OCI-M2 (cell line): Measurements from ENCODE around the gene CEP78.

Experiments
- DNase-seq: peaks from one replicate; lab custom pipeline; 2025; ENCODE audit not compliant: unreplicated experiment; lab: John Stamatoyannopoulos, UW

Gene CEP78

DNA sequence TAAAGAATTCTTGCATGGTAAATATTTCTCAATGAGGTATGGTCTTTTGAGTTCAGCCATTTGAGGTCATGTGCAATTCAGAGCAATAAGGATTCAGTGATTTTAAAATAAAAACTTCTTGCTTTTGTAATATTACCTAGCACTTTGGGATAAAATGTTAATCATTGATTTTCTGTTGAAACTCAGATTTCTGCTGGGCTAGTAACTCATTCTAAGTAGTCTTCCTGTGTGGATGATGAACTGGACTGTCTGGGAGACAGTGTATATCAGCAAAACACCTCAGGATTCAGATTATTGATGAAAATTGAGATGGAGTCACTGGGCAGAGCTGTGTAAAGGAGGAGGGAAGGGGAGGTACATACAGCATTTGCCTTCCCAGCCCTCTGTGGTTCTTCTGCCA is 50.2 kb downstream of the CEP78 start:
- no peak for DNase-seq

DNA sequence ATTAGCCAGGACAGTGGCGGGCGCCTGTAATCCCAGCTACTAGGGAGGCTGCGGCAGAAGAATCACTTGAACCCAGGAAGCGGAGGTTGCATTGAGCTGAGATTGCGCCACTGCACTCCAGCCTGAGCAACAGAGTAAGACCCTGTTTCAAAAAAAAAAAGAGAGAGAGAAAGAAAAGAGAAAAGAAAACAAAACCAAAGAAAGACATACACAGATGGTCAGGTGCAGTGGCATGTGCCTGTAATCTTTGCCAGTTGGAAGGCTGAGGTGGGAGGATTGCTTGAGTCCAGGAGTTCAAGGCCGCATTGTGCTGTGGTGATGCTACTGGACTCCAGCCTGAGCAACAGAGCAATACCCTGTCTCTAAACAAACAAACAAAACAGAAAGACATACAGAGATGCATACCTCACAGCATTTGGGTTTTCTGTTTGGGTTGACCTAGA is 51.1 kb downstream of the CEP78 start:
- no peak for DNase-seq

DNA sequence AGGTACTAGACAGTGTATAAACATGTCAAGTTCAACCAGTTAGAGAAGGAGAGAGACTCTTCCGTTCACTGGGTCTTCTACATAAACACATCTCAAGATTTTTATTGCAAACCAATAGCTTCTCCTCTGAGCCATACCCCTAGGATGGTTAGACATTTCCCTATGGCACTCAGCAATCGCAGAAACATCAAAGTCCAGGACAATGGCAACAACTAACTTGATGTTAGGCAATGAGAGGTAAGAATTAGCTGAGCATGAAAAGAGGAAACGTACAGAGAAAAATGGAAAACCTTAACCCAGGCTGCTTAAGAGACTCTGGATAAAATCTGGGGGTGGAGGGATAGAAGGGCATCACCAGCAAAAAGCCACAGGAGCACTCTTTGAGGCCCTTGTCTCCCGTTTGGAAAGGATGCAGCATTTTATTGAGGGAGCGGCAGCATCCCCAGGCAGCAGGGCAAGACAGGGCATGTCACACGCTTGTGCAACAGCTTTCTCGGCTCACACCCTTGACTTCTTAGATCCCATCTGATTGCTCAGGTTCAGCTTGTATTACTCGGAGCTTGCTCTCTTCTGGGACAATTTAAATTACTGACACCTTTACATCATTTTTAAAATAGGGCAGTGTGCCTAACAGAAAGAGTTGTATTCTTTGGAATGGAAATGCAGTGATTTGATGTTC is 52.5 kb downstream of the CEP78 start:
- DNase-seq, result no peak

DNA sequence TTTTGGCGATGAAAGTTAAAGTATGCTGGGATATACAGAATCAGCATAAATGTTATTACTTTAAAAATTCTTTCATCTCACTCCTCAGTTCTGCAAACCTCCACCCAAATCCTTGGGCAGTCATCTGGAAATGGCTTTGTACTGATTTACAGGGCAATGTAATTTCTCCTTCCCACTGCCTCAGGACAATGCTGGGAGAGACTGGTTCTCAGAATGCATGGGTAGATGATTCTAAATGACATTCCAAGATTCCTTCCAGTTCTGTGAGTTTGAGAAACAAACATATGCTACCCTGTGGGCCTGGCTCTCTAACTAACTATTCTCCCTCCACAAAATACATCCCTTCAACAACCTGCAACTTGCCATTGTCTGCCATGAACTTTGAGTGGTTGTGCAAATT is 53.6 kb downstream of the CEP78 start:
- no peak for DNase-seq

DNA sequence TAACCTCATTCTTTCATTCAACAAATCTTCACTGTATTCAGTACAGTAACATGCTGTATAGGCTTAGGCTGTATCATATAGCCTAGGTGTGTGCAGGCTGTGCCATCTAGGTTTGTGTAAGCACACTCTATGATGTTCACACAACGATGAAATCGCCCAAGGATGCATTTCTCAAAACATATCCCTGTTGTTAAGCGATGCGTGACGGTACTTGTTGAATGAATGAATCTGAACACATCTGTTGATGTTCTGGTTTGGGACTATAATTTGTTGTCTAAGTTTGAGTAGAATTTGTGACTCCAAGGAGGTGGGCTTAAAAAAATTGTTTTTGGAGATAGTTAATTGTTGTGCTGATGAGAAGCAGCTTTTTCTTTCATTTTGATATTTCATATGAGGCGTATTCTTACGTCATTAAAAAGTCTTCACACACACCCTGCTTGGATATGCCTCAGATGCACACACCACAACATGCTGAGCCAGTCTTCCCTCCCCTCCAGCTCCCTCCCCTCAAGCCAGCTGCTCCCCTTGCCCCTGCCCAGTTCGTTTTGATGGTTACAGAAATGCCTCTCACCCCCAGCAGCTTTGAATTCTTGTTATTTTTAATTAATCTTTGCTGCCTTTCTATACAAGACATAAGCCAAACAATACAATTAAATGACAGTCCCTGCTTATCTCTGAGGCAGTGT is 55.5 kb downstream of the CEP78 start:
- no peak for DNase-seq

DNA sequence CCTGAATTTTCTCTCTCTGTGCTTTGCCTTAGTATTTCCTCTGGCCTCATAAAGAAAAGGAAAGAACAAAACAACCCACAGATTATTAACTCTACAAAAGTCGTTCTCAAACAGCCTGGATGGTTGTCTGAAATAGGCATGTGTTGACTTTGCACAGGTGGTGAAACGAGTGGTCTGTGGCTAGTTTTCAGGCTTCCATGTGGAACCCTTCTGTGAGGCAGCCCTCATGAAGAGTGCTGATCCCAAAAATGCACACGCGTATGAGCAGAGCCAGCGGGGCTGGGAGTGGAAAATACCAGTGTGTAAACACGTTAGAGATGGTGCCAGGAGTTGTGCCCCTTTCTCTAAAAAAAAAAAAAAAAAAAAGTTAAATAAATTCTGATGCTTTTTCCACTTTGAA is 56.2 kb downstream of the CEP78 start:
- no peak for DNase-seq

DNA sequence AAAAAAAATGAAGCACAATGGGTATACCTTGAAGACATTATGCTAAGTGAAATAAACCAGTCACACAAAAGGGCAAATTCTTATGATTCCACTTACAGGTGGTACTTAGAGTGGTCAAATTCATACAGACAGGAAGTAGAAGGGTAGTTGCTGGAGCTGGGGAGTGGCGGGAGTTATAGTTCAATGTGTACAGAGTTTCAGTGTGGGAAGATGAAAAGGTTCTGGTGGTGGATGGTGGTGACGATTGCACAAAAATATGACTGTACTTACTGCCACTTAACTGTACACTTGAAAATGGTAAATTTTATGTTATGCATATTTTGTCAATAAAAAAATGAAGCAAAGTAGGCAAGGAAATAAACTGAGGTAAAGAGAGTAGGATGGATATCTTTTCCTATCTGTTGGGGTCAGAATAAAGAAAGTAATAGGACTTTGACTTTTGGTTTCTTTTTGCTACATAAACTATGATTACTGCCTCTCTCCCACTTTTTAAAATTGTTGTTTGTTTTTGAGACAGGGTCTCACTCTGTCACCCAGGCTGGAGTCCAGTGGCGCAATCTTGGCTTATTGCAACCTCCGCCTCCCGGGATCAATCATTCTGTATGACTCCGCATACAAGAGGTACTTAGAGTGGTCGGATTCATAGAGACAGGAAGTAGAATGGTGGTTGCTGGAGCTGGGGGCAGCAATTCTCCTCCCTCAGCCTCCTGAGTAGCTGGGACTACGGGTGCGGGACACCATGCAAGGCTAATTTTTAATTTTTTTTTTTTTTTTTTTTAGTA is 57.0 kb downstream of the CEP78 start:
- DNase-seq, result no peak

DNA sequence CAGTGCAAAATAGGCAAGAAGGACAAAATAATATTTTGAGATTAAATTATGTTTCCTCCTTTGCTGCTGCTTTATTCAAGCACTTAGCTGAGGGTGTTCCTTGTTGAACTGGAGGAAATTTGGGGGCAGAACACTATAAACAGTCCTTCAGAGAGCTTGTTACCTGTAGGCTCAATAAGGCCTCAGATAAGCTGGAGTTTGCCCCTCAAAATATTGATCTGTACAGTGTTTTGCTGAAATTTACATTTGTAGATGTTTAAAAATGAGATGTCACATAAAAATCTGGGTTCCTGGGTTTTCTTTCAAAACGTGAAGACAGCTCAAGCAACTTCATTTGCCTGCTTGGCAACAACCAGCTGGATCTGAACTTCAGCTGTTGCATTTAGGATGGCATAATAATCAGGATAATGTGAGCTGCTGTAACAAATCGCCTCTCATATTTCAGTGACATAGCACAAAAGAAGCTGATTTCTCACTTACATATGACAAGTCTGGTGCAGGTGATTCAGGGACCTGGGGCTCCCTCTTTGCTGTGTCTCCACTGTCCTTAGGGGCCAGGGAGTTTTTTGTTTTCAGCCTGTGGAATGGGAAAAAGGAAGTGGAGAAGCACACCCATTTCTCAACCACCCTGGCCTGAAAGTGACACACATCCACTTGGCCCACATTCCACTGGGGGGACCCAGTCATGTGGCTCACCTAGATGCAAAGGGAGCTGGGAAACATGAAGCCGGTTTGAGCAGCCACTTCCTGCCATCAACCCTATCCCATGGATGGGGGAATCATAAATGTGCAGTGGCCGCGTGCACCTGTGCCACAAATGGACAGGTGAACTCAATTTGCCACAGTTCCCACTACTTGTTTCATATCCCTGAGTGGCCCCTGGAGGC is 58.7 kb downstream of the CEP78 start:
- DNase-seq, result no peak

DNA sequence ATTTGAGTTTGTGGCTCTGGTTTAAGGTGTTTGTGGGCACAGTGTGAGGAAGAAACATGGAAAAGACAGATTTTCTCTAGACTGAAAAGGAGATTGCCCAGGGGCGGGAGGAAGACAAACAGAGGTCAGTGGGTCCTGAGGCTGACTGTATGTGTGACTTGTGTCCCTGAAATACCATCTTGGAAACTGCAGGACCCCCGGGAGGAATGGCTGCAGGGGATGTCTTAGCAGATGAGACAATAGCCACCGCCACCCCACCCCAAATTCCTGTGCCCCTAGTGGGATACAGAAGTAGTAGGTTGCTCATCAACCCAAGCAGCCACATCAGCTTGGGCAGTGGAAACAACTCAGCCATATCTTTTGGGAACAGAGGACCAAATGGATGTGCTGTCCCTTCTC is 59.3 kb downstream of the CEP78 start:
- DNase-seq, result no peak

DNA sequence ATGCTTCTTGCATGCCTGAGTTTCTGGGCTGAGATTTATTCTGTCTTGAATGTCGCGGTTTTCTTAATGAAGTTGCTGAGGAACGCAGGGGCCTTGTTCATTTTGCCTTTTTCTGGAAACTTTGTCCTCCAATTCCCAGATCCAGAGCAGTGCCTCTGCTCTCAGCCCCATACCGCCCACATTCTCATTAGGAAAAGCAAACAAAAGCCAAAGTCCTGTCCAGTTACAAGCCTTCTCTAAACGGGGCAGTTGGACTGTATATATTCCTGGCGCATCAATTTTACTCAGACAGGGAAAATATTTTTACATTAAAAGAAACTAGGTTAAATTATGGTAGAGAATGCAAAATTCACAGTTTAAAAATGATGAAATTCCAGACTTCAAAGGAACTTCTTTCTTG is 59.9 kb downstream of the CEP78 start:
- DNase-seq, result no peak

DNA sequence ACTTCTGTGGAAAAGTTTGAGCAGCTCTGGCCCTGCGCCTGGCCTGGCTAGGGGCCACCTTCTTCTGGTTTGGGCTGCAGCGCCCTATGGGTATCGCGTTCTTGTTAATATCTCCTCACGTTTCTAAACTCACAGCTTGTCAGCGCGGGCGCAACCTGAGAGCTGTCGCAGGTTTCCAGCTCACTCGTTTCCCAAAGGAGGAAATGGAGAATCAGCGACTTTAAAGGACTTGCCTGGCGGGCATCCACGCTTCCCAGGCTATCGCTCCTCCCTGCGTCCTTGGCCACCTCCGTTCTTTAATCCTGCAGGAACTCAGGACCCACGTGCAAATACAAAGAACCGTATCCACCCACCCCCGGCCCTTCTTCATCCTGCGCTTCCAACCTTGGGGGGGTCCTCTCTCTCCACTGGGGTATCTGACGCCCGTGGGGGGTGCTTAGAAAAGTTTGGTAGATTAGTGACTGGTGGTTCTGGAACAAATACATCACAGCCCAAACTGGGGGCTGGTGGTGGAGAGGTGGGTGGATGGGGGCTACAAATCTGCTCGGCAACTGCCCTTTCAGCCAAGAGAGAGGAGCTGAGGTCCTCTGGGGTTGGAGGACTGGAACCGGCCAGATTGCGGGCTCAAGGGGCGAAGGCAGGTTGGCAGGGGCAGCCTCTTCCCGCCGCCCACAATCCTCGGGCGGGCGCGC is 60.5 kb downstream of the CEP78 start:
- DNase-seq, result no peak

DNA sequence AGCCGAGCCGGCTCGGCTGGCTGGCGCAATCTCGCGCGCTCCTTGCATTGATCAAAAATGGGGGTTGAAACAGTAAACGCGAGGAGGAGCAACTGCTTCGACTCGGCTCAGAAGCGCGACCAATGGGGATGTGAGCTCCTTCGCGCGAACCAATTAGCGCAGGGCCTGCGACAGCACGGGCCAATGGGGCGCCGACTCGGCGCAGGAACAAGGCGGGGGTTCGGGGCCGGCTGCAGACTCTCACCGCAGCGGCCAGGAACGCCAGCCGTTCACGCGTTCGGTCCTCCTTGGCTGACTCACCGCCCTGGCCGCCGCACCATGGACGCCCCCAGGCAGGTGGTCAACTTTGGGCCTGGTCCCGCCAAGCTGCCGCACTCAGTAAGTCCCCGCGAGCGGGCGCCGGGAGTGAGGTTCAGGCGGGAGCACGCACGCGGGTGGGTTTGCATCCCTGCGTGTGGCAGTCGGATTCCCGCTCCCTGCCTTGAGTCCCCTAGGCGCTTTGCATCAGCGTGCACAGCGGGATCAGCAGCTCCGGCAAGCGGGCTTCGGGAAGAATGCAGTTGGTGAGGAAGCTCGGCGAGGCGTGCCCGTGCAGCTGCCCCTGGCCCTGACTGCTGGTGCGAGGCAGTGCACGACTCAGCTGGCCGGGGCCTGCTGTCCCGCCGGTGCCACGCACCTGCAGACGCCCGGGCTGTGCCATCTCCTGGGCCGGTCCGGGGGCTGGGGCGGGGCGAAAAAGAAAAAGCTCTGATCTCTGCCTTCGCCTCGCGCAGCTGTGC is 61.2 kb downstream of the CEP78 start, which contains the start of gene PSAT1:
PSAT1 (plus strand) TSS at position 233 of the 779 bp plus-strand sequence; CDS start at position 319, 86 bp downstream.
- peak; percentile 20 for DNase-seq

DNA sequence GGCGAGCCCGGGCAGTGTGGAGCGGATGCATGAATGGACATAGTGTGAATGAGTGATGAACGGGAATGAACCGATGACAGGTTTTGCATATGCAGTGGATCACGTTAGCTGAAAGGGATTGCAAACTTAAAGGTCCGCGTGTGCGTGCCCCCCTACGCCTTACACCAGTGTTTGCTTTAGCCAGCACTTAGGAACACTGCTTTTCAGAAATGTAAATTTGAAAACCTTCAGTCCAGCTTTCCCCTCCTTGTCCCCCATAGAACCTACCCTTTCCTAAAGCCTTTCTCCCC is 61.7 kb downstream of the CEP78 start:
- no peak for DNase-seq

DNA sequence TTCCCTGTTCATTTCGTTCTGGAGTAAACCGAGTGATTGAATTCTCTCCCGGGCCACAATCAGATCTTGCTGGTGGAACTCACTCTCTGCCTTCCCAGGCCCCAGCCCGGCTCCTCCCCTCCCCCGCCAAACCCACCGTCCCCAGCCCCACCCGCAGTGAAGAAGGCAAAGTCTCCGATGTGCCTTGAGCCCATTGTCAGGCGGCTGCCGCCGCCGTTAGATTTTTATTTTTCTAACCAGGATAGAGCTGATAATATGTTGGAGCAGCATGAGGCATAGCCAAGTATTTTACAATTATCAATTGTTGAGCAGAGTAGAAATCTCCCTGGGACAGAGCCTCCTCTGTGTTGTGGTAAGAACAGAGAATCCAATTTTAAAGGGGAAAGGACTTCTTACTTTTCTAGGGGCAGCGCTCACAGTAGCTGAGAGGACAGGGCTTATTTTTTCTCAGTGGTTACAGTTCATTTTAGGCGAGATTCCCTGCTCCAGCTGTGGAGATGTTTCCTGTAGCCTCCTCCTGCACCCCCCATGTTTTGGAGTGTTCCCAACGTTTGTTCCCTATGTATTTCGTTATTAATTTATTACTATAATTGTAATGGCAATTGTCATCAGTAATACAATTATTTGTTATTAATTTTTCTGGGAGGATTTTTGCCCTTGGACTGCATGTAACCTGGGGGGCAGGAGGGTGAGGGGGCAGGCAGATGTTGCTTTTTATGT is 62.3 kb downstream of the CEP78 start:
- no peak for DNase-seq

DNA sequence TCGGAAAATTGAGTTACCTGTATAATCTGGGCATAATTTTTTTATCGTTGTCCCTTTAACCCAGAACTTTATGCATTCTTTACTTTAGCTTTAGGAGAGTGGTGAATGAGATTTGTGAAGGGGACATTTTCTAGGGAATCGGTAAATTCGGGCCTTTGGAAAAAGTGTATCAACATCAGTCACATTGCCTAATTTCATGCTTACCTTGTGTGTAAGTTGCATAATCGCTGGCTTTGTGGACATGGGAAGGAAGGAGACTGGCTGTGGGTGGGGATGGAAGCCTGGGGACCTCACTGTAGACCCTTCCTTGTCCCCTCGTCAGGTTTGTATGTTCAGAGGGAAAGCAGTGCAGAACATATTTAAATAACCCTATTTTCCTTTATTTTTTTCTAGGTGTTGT is 64.3 kb downstream of the CEP78 start:
- no peak for DNase-seq

DNA sequence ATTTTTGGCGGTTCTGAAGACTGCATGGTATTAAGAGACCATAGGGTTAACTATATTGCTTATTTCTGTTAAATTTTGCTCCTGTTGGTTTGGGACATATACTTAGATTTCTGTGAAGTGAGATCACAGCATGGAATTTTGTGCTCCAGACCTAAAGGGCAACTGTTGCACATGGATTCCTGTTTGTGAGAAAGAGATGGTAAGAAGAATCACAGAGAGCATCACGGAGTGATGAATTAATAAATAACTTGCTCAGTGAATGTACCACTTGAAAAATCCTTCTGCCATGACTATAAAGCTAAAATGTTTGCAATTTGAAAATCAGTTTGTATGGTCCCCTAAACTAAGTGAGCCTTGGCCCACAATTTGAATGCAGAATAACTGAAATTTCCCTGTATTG is 65.6 kb downstream of the CEP78 start:
- DNase-seq, result no peak

DNA sequence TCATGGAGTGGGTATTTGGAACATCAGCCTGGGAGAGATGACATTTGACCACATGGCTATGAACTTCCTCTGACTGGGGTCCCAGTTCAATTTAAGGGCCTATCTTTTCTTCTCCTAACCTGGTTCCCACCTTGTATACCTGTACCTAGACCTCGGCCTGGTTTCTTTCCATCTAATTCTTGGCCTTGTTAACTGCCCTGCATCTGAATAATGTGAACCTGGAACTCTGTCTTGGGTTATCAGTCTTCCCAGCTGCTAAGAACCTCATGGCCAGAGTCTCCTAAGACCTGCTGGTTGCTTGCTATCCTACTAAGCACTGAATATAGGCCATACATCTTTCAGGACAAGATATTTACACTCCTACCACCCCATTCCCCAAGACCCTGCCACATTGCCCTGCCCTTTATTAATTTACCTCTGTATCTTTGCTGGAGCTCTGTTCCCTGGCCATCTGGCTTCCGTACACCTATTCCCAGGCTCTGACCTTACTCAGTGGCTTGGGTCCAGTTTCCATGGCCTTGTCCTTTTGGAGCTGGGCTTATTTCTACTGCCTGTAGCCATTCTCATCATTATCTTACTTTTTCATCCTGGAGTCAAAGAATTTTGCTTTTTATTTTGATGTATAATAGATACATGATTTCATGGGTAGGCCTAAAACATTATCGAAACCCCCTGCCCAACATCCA is 67.6 kb downstream of the CEP78 start:
- DNase-seq, result no peak

DNA sequence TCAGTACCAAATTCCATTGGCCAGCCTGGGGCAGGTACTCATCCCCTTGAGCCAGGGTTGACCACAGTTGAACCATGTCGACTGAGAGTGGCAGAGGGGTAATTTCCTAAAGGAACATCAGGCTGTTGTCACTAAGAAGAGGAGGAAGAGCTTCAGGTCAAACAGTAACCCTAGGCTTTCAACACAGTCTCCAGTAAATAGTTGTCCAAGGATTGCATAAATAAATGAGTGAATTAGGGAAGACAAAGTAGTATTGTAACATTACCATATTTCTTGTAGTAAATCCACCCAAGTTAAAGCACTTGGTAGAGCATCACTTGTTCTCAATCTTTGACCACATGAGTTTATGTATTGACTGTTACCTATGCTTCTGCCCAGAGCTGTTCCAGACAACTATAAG is 68.5 kb downstream of the CEP78 start:
- no peak for DNase-seq
